Fibroblast of mammary gland (primary cell): ENCODE measurements around the gene PPFIA2.

Source experiments
- DNase-seq: peaks from one replicate; pipeline ENCODE4 v3.0.0-alpha.2; 2010; ENCODE audit warnings: low read depth
- H3K4me3 ChIP-seq: 2 replicates; pipeline ENCODE4 v1.5.1; 2011; ENCODE audit warnings: low read depth, mild to moderate bottlenecking, low read length, moderate library complexity; ENCODE audit not compliant: control insufficient read depth
- CTCF ChIP-seq: conservative IDR thresholded peaks from 2 replicates; pipeline ENCODE4 v1.5.1; 2011; ENCODE audit warnings: low read depth, low read length, inconsistent platforms; ENCODE audit not compliant: control insufficient read depth, insufficient read depth

PPFIA2 gene

GRCh38 chr12:81288651-81289050, 470.5 kb downstream of the PPFIA2 start:
- TF ChIP-seq CTCF, result no peak
- H3K4me3 ChIP-seq, result no peak overlapping the region
- DNase-seq, result no peak

GRCh38 chr12:81284137-81284536, 475.0 kb downstream of the PPFIA2 start:
- TF ChIP-seq CTCF, result no peak
- peak; percentile 11 for DNase-seq
- no peak overlapping the region for H3K4me3 ChIP-seq

GRCh38 chr12:81274637-81275529, 484.3 kb downstream of the PPFIA2 start:
- TF ChIP-seq CTCF, result no peak
- no peak overlapping the region for H3K4me3 ChIP-seq
- DNase-seq, result no peak

- no peak for TF ChIP-seq CTCF
- no peak for DNase-seq
- no peak overlapping the region for H3K4me3 ChIP-seq
Observed at GRCh38 chr12:81270385-81270784, 488.8 kb downstream of the PPFIA2 start.

- DNase-seq, result no peak
- no peak for TF ChIP-seq CTCF
Observed at GRCh38 chr12:81263072-81263471, 496.1 kb downstream of the PPFIA2 start.

GRCh38 chr12:81261508-81262207, 497.5 kb downstream of the PPFIA2 start:
- no peak for DNase-seq
- no peak for TF ChIP-seq CTCF
- H3K4me3 ChIP-seq, result no peak overlapping the region

More at GRCh38 chr12:81263072-81263471, 496.1 kb downstream of the PPFIA2 start:
- H3K4me3 ChIP-seq, result no peak overlapping the region
